PC-3 (cell line): ENCODE data around the gene STK25. TPM values are rescaled to one million over a fixed set of nuclear protein-coding genes. Genes with fewer than 3 reads are reported as not detected.

ENCODE experiments used
- ATAC-seq: fragments of 200-7000 bp; cut with Tn5 transposase; 2 replicates; pipeline ENCODE4 v1.9.1; 2020; ENCODE audit warnings: mild to moderate bottlenecking, moderate library complexity
- BruUV-seq: library from RNA; stranded (reverse); fragments of 400-500 nt; replicated peaks from 2 replicates; lab custom pipeline; 2021; lab: Mats Ljungman, UMichigan
- CTCF ChIA-PET: fragments of 300-600 bp; sonication (Branson Sonifier 250); formaldehyde crosslinking; loops from one replicate; lab custom pipeline; 2022; ENCODE audit warnings: antibody characterized with exemption; lab: Charles Lee
- POLR2A ChIA-PET: fragments of 300-600 bp; sonication (Branson Sonifier 250); formaldehyde crosslinking; loops from one replicate; lab custom pipeline; 2022; ENCODE audit warnings: antibody characterized with exemption; ENCODE audit not compliant: unreplicated experiment; lab: Charles Lee
- DNase-seq: peaks from one replicate; pipeline ENCODE4 v3.0.0-alpha.2; 2015
- H2AFZ ChIP-seq: fragments of 300-600 bp; sonication (generic); 2 replicates; pipeline ENCODE4 v1.6.0; 2016; ENCODE audit warnings: antibody characterized with exemption, low read length
- H3F3A ChIP-seq: fragments of 300-600 bp; sonication (generic); one replicate; pipeline ENCODE4 v1.6.0; 2017; ENCODE audit warnings: antibody characterized with exemption, low read length, control low read depth, mild to moderate bottlenecking; ENCODE audit not compliant: unreplicated experiment
- H3K27ac ChIP-seq: fragments of 300-600 bp; sonication (generic); 2 replicates; pipeline ENCODE4 v1.5.1; 2016; ENCODE audit warnings: mild to moderate bottlenecking, low read length
- H3K27me3 ChIP-seq: fragments of 300-600 bp; sonication (generic); 2 replicates; pipeline ENCODE4 v1.6.1; 2016; ENCODE audit warnings: low read length, mixed read lengths
- H3K36me3 ChIP-seq: fragments of 300-600 bp; sonication (generic); 2 replicates; pipeline ENCODE4 v1.6.1; 2016; ENCODE audit warnings: low read depth, mixed run types, low read length, mixed read lengths
- H3K4me1 ChIP-seq: fragments of 300-600 bp; sonication (generic); 2 replicates; pipeline ENCODE4 v1.5.1; 2016; ENCODE audit warnings: low read length; ENCODE audit not compliant: insufficient read depth
- H3K4me2 ChIP-seq: fragments of 300-600 bp; sonication (generic); 2 replicates; pipeline ENCODE4 v1.6.0; 2016; ENCODE audit warnings: low read length
- H3K4me3 ChIP-seq: fragments of 300-600 bp; sonication (generic); 2 replicates; pipeline ENCODE4 v1.5.1; 2016; ENCODE audit warnings: mild to moderate bottlenecking, low read length, mixed read lengths
- H3K79me2 ChIP-seq: fragments of 300-600 bp; sonication (generic); 2 replicates; pipeline ENCODE4 v1.6.1; 2017; ENCODE audit warnings: low read length, mixed read lengths
- H3K9ac ChIP-seq: fragments of 300-600 bp; sonication (generic); 2 replicates; pipeline ENCODE4 v1.6.0; 2016; ENCODE audit warnings: mild to moderate bottlenecking, low read length
- H3K9me2 ChIP-seq: fragments of 300-600 bp; sonication (generic); replicated peaks from 2 replicates; pipeline ENCODE4 v1.6.1; 2016; ENCODE audit warnings: mixed run types, low read length, mixed read lengths
- H3K9me3 ChIP-seq: fragments of 300-600 bp; sonication (generic); 2 replicates; pipeline ENCODE4 v1.6.1; 2016; ENCODE audit warnings: low read length, mixed read lengths
- H4K20me1 ChIP-seq: fragments of 300-600 bp; sonication (generic); 2 replicates; pipeline ENCODE4 v1.6.1; 2016; ENCODE audit warnings: low read length, mixed read lengths
- EZH2 ChIP-seq: fragments of 300-600 bp; sonication (generic); IDR thresholded peaks from one replicate; pipeline ENCODE4 v1.6.1; 2017; ENCODE audit warnings: antibody characterized with exemption, mild to moderate bottlenecking, low read length; ENCODE audit not compliant: unreplicated experiment
- EZH2phosphoT487 ChIP-seq: fragments of 300-600 bp; sonication (generic); IDR thresholded peaks from 2 replicates; pipeline ENCODE4 v1.6.1; 2018; ENCODE audit warnings: mild to moderate bottlenecking, antibody characterized with exemption, low read length, borderline replicate concordance
- intact Hi-C: fragments of 100-400 bp; cut with micrococcal nuclease; formaldehyde crosslinking; loops from 2 replicates; pipeline ENCODE4 v1.9.0; 2023
- total RNA-seq: library from RNA; depleted of rRNA; stranded (reverse); fragments of >200 nt; gene quantifications from 2 replicates; pipeline ENCODE4 v1.2.3, GENCODE V29; 2014
- TF ChIP-seq, protein P1 (sequence below): fragments of 300-600 bp; sonication (generic); conservative IDR thresholded peaks from 2 replicates; pipeline ENCODE4 v1.5.1; 2017; ENCODE audit warnings: antibody characterized with exemption, low read depth, mild to moderate bottlenecking, low read length

The STK25 gene
- total RNA-seq, 1 experiment from 2014 or later, result 198 TPM

- no peak for DNase-seq
- Histone ChIP-seq H3K27ac (no peak overlapping the region), H3K79me2 (no peaks in the 10 kb centered on the region), H2AFZ (no peak overlapping the region), H4K20me1 (no peaks in the 10 kb centered on the region), H3K4me1 (no peaks in the 10 kb centered on the region), H3K36me3 (no peaks in the 10 kb centered on the region), H3K9me2 (no peaks in the 10 kb centered on the region), H3K9me3 (no peaks in the 10 kb centered on the region), H3K27me3 (no peaks in the 10 kb centered on the region), H3K4me3 (no peak overlapping the region), H3F3A (no peaks in the 10 kb centered on the region), H3K4me2 (no peak overlapping the region), H3K9ac (no peak overlapping the region)
- CTCF ChIA-PET, result no interaction called here
- ATAC-seq, result no peak
- BruUV-seq, result no TSS peak
- POLR2A ChIA-PET, result no interaction called here
- TF ChIP-seq EZH2, result no peak
- no peak for TF ChIP-seq EZH2phosphoT487
- TF ChIP-seq, protein P1, sequence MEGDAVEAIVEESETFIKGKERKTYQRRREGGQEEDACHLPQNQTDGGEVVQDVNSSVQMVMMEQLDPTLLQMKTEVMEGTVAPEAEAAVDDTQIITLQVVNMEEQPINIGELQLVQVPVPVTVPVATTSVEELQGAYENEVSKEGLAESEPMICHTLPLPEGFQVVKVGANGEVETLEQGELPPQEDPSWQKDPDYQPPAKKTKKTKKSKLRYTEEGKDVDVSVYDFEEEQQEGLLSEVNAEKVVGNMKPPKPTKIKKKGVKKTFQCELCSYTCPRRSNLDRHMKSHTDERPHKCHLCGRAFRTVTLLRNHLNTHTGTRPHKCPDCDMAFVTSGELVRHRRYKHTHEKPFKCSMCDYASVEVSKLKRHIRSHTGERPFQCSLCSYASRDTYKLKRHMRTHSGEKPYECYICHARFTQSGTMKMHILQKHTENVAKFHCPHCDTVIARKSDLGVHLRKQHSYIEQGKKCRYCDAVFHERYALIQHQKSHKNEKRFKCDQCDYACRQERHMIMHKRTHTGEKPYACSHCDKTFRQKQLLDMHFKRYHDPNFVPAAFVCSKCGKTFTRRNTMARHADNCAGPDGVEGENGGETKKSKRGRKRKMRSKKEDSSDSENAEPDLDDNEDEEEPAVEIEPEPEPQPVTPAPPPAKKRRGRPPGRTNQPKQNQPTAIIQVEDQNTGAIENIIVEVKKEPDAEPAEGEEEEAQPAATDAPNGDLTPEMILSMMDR, result no peak
- intact Hi-C loops, result no loop called here
Measured at GRCh38 chr2:241535871-241536655, 27.7 kb upstream of the STK25 start.

DNA sequence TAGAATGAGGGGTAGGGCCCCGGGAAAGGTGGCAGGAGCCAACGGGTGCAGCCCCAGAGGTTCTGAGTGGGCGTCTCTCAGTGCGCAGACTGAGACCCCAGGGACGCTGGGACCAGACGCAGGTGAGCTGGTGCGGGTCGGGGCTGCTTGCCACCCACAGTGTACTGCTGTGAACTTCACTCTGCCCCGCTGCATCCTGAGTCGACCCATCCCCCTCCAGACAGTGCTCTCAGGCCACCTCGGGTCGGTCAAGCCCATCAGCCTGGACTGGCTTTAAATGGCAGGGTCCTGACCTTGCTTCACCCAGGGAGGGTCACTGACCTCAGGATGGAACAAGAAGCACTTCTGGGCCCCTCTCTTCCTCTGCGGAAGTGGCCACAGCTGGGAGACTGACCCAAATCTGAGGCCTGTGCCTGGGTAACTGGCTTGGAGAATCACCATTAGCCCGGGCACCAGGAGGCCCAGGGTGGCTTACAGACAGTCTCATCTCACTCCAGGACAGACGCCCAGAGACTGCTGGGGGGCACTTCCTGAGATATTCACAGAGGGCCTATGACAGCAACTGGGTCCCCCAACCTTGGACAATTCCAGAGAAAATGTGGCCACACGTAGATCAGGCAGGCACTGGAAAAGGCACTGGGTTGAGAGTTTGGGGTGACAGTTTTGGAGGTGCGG lies 26.5 kb upstream of the STK25 start:
- ChIA-PET POLR2A (no interaction called here), CTCF (no interaction called here)
- Histone ChIP-seq H3K4me2 (no peak overlapping the region), H3K9me2 (no peaks in the 10 kb centered on the region), H3F3A (no peaks in the 10 kb centered on the region), H3K27ac (no peak overlapping the region), H3K27me3 (no peaks in the 10 kb centered on the region), H2AFZ (no peak overlapping the region), H3K9ac (no peak overlapping the region), H3K4me1 (no peaks in the 10 kb centered on the region), H4K20me1 (no peaks in the 10 kb centered on the region), H3K9me3 (no peaks in the 10 kb centered on the region), H3K4me3 (no peak overlapping the region), H3K36me3 (no peaks in the 10 kb centered on the region), H3K79me2 (no peaks in the 10 kb centered on the region)
- no TSS peak for BruUV-seq
- TF ChIP-seq, protein P1, result no peak
- TF ChIP-seq EZH2phosphoT487 (no peak), EZH2 (no peak)
- intact Hi-C loops, result no loop called here
- ATAC-seq (no peak), DNase-seq (no peak)

- ChIA-PET CTCF (no interaction called here), POLR2A (no interaction called here)
- DNase-seq (no peak), ATAC-seq (no peak)
- H3K9ac ChIP-seq, result no peak overlapping the region
- TF ChIP-seq, protein P1, result no peak
- TF ChIP-seq EZH2phosphoT487 (no peak), EZH2 (no peak)
- no peaks in the 10 kb centered on the region for H3K27me3 ChIP-seq
- no TSS peak for BruUV-seq
- H3K4me2 ChIP-seq, result no peak overlapping the region
- no peaks in the 10 kb centered on the region for H3K36me3 ChIP-seq
- intact Hi-C loops, result no loop called here
- H3K27ac ChIP-seq, result no peak overlapping the region
- H2AFZ ChIP-seq, result no peak overlapping the region
- H3K79me2 ChIP-seq, result no peaks in the 10 kb centered on the region
- no peaks in the 10 kb centered on the region for H3K9me2 ChIP-seq
- no peaks in the 10 kb centered on the region for H3K9me3 ChIP-seq
- H3K4me1 ChIP-seq, result no peaks in the 10 kb centered on the region
- H4K20me1 ChIP-seq, result no peaks in the 10 kb centered on the region
- no peaks in the 10 kb centered on the region for H3F3A ChIP-seq
- H3K4me3 ChIP-seq, result no peak overlapping the region
Measured at GRCh38 chr2:241534293-241534692, 25.9 kb upstream of the STK25 start.
